IMR-90 (cell line): ENCODE data around the gene HAAO. TPM values are rescaled to one million over a fixed set of nuclear protein-coding genes. Genes with fewer than 3 reads are reported as not detected.

Experiments used
- ATAC-seq: fragments of 200-7000 bp; cut with Tn5 transposase; 2 replicates; pipeline ENCODE4 v1.9.1; 2020; ENCODE audit warnings: low read depth, mild to moderate bottlenecking, moderate library complexity
- BruUV-seq: library from RNA; stranded (reverse); fragments of 400-500 nt; replicated peaks from 2 replicates; lab custom pipeline; 2021; lab: Mats Ljungman, UMichigan
- CTCF ChIA-PET: fragments of 300-600 bp; formaldehyde crosslinking; extraction: SDS; loops from one replicate; lab custom pipeline; 2021; ENCODE audit warnings: antibody characterized with exemption; lab: Yijun Ruan, JAX
- POLR2A ChIA-PET: fragments of 300-600 bp; sonication (Branson Sonifier 250); formaldehyde crosslinking; loops from one replicate; lab custom pipeline; 2022; ENCODE audit warnings: antibody characterized with exemption; ENCODE audit not compliant: unreplicated experiment; lab: Charles Lee
- DNase-seq: peaks from one replicate; pipeline ENCODE4 v3.0.0; 2013
- H2AFZ ChIP-seq: replicated peaks from 2 replicates; pipeline ENCODE3; 2013; ENCODE audit warnings: low read length, mild to moderate bottlenecking; ENCODE audit not compliant: poor library complexity
- H2AK5ac ChIP-seq: 2 replicates; pipeline ENCODE4 v1.6.1; 2013; ENCODE audit warnings: low read depth, low read length, inconsistent platforms
- H2AK9ac ChIP-seq: replicated peaks from 2 replicates; pipeline ENCODE3; 2013; ENCODE audit warnings: mild to moderate bottlenecking, low read depth, low read length, moderate library complexity; ENCODE audit not compliant: poor library complexity
- H2BK120ac ChIP-seq: 2 replicates; pipeline ENCODE4 v1.6.1; 2013; ENCODE audit warnings: low read depth, low read length, inconsistent platforms
- H2BK15ac ChIP-seq: 3 replicates; pipeline ENCODE4 v1.6.1; 2013; ENCODE audit warnings: low read depth, low read length, inconsistent platforms
- H2BK20ac ChIP-seq: 2 replicates; pipeline ENCODE4 v1.6.1; 2013; ENCODE audit warnings: low read depth, mild to moderate bottlenecking, inconsistent platforms, low read length, moderate library complexity
- H2BK5ac ChIP-seq: 2 replicates; pipeline ENCODE4 v1.6.1; 2013; ENCODE audit warnings: mild to moderate bottlenecking, low read depth, low read length, inconsistent platforms; ENCODE audit not compliant: poor library complexity, severe bottlenecking
- H3K14ac ChIP-seq: replicated peaks from 2 replicates; pipeline ENCODE4 v1.6.1; 2013; ENCODE audit warnings: low read depth, low read length, inconsistent platforms
- H3K18ac ChIP-seq: 2 replicates; pipeline ENCODE4 v1.6.1; 2013; ENCODE audit warnings: low read depth, low read length, control low read depth
- H3K23ac ChIP-seq: 2 replicates; pipeline ENCODE4 v1.6.1; 2013; ENCODE audit warnings: low read depth, low read length, inconsistent platforms
- H3K27ac ChIP-seq: 2 replicates; pipeline ENCODE4 v1.5.1; 2013; ENCODE audit warnings: mild to moderate bottlenecking, control low read depth, low read length; ENCODE audit not compliant: insufficient read depth
- H3K27me3 ChIP-seq: 2 replicates; pipeline ENCODE4 v1.6.1; 2013; ENCODE audit warnings: low read length; ENCODE audit not compliant: control insufficient read depth, insufficient read depth
- H3K36me3 ChIP-seq: 2 replicates; pipeline ENCODE4 v1.6.1; 2013; ENCODE audit warnings: low read length, mixed read lengths; ENCODE audit not compliant: control insufficient read depth, insufficient read depth
- H3K4ac ChIP-seq: 2 replicates; pipeline ENCODE4 v1.6.1; 2013; ENCODE audit warnings: low read depth, low read length, inconsistent platforms
- H3K4me1 ChIP-seq: 2 replicates; pipeline ENCODE4 v1.6.1; 2013; ENCODE audit warnings: low read length, mixed read lengths; ENCODE audit not compliant: control insufficient read depth, insufficient read depth
- H3K4me2 ChIP-seq: 2 replicates; pipeline ENCODE4 v1.6.1; 2013; ENCODE audit warnings: low read depth, mild to moderate bottlenecking, control low read depth, low read length, moderate library complexity
- H3K4me3 ChIP-seq: 2 replicates; pipeline ENCODE4 v1.5.1; 2013; ENCODE audit warnings: low read depth, mild to moderate bottlenecking, control low read depth, low read length, moderate library complexity; ENCODE audit not compliant: insufficient read depth
- H3K56ac ChIP-seq: 2 replicates; pipeline ENCODE4 v1.6.1; 2013; ENCODE audit warnings: low read length, inconsistent platforms; ENCODE audit not compliant: insufficient read depth; ENCODE audit errors: extremely low read depth
- H3K79me1 ChIP-seq, 2 experiments: 2 replicates each; pipeline ENCODE4 v1.6.1; 2013; ENCODE audit warnings: low read length in 2 of 2, inconsistent platforms in 1 of 2, low read depth in 1 of 2
- H3K9ac ChIP-seq: 2 replicates; pipeline ENCODE4 v1.6.1; 2013; ENCODE audit warnings: low read depth, low read length, control low read depth
- H3K9me1 ChIP-seq: 2 replicates; pipeline ENCODE4 v1.6.1; 2013; ENCODE audit warnings: low read length, inconsistent platforms; ENCODE audit not compliant: insufficient read depth
- H3K9me3 ChIP-seq: 2 replicates; pipeline ENCODE4 v1.6.1; 2013; ENCODE audit warnings: low read length; ENCODE audit not compliant: control insufficient read depth, insufficient read depth
- H4K20me1 ChIP-seq: 2 replicates; pipeline ENCODE4 v1.6.1; 2013; ENCODE audit warnings: low read length, inconsistent platforms; ENCODE audit not compliant: insufficient read depth
- H4K5ac ChIP-seq: 2 replicates; pipeline ENCODE4 v1.6.1; 2013; ENCODE audit warnings: mild to moderate bottlenecking, low read depth, low read length, control low read depth
- H4K8ac ChIP-seq, 2 experiments: 2 replicates each; pipeline ENCODE4 v1.6.1; 2013; ENCODE audit warnings: low read depth in 2 of 2, low read length in 2 of 2, control low read depth in 1 of 2, inconsistent platforms in 1 of 2
- H4K91ac ChIP-seq: 2 replicates; pipeline ENCODE4 v1.6.1; 2013; ENCODE audit warnings: low read depth, low read length, inconsistent platforms; ENCODE audit not compliant: insufficient read depth
- CEBPB ChIP-seq: IDR thresholded peaks from 2 replicates; pipeline ENCODE4 v1.6.1; 2012; ENCODE audit warnings: low read depth, low read length, improper control_type of control experiment
- CHD1 ChIP-seq: IDR thresholded peaks from 2 replicates; pipeline ENCODE4 v1.6.1; 2012; ENCODE audit warnings: low read depth, low read length, improper control_type of control experiment
- CTCF ChIP-seq: conservative IDR thresholded peaks from 2 replicates; pipeline ENCODE4 v1.5.1; 2012; ENCODE audit warnings: mild to moderate bottlenecking, low read depth, low read length, improper control_type of control experiment
- ELK1 ChIP-seq: fragments of 150-350 bp; IDR thresholded peaks from 2 replicates; pipeline ENCODE4 v1.6.1; 2016; ENCODE audit warnings: low read depth, mild to moderate bottlenecking, low read length, moderate library complexity, borderline replicate concordance
- FOS ChIP-seq: fragments of 150-350 bp; IDR thresholded peaks from 2 replicates; pipeline ENCODE4 v1.6.1; 2016; ENCODE audit warnings: low read depth, low read length
- MAFK ChIP-seq: IDR thresholded peaks from 2 replicates; pipeline ENCODE4 v1.6.1; 2012; ENCODE audit warnings: low read depth, low read length, improper control_type of control experiment
- NFE2L2 ChIP-seq: fragments of 150-350 bp; IDR thresholded peaks from 2 replicates; pipeline ENCODE4 v1.6.1; 2016; ENCODE audit warnings: low read depth, mild to moderate bottlenecking, low read length
- POLR2A ChIP-seq: IDR thresholded peaks from 2 replicates; pipeline ENCODE4 v1.6.1; 2012; ENCODE audit warnings: mild to moderate bottlenecking, low read depth, low read length
- RAD21 ChIP-seq: IDR thresholded peaks from 2 replicates; pipeline ENCODE4 v1.6.1; 2012; ENCODE audit warnings: low read length, improper control_type of control experiment
- RCOR1 ChIP-seq: IDR thresholded peaks from 2 replicates; pipeline ENCODE4 v1.6.1; 2012; ENCODE audit warnings: mild to moderate bottlenecking, low read length, improper control_type of control experiment; ENCODE audit not compliant: insufficient replicate concordance
- RFX5 ChIP-seq: IDR thresholded peaks from 2 replicates; pipeline ENCODE4 v1.8.0; 2012; ENCODE audit warnings: low read depth, mild to moderate bottlenecking, low read length, moderate library complexity
- SMC3 ChIP-seq: fragments of 150-350 bp; IDR thresholded peaks from 2 replicates; pipeline ENCODE4 v1.6.1; 2016; ENCODE audit warnings: low read depth, mild to moderate bottlenecking, antibody characterized with exemption, low read length, moderate library complexity
- USF2 ChIP-seq: fragments of 150-350 bp; IDR thresholded peaks from 2 replicates; pipeline ENCODE4 v1.6.1; 2017; ENCODE audit warnings: mild to moderate bottlenecking, antibody characterized with exemption, low read length, low read depth
- WGBS, 2 experiments: methylation state at CpG; one replicate each; pipeline versions ENCODE4 v1.1.5 to v1.1.7; 2013; ENCODE audit warnings: missing lambda C conversion rate in 2 of 2; ENCODE audit not compliant: insufficient read length in 1 of 2; ENCODE audit errors: extremely low coverage in 2 of 2; 5-methylcytosine and 5-hydroxymethylcytosine counted together
- dilution Hi-C: fragments of 300-500 bp; cut with HindIII; formaldehyde crosslinking; loops from one replicate; pipeline ENCODE4 v1.14.3; 2018; ENCODE audit warnings: low sequenced_read_pairs; ENCODE audit not compliant: unreplicated experiment
- in situ Hi-C: fragments of 300-500 bp; cut with MboI; formaldehyde crosslinking; loops from 3 replicates; pipeline ENCODE4 v1.14.3; 2019; ENCODE audit warnings: low sequenced_read_pairs, inconsistent platforms, mixed read lengths
- intact Hi-C: fragments of 100-400 bp; cut with micrococcal nuclease; formaldehyde crosslinking; loops from 2 replicates; pipeline ENCODE4 v1.10.0; 2022
- polyA plus RNA-seq, 3 experiments: library from polyadenylated mRNA; depleted of rRNA; stranded (reverse); fragments of >200 nt; gene quantifications; 2 replicates each; pipeline ENCODE4 v1.2.3, GENCODE V29; 2012; ENCODE audit warnings: low replicate concordance in 1 of 3
- total RNA-seq: library from RNA; depleted of rRNA; stranded (reverse); fragments of >200 nt; gene quantifications from 2 replicates; pipeline ENCODE4 v1.2.3, GENCODE V29; 2012

The HAAO gene
- total and polyA plus RNA-seq, 2 of the 4 experiments (the other 2 are of a cell fraction) = 0.05 to 0.18 TPM

GRCh38 chr2:42827647-42828486 lies 35.5 kb upstream of the HAAO start:
- H2BK15ac ChIP-seq = no peak overlapping the region; the same call in 2 of the 3 replicates
- H4K5ac ChIP-seq = no peak overlapping the region; the same call in 1 of the 2 replicates
- dilution Hi-C loops = no loop called here
- peaks cover 2% of the 10 kb centered on the region; the same call in 1 of the 2 replicates for H3K4me1 ChIP-seq
- H4K20me1 ChIP-seq = 0 out of 2 replicates have a peak, but pooled peaks cover 3% of the 10 kb centered on the region
- intact Hi-C loops = loop anchor here (1.0 to 10.0 kb wide), 7 partner anchors 31 to 749 kb away; partner anchors contain the start of gene KCNG3
- no peak overlapping the region for H3K56ac ChIP-seq
- H3K9me3 ChIP-seq = no peaks in the 10 kb centered on the region
- 0 out of 2 replicates have a peak overlapping the region, but pooled peaks have one; percentile 59 for H3K14ac ChIP-seq
- BruUV-seq = no TSS peak
- no peak overlapping the region for H3K27ac ChIP-seq
- H2BK120ac ChIP-seq = peak overlapping the region; percentile 85
- H2AK9ac ChIP-seq = peak overlapping the region; percentile 55
- 38% methylated on average over 20 of the region's 47 CpGs; no CpG with 5 or more reads in 1 of the 2 experiments for WGBS, 2 experiments
- no peak overlapping the region for H3K23ac ChIP-seq
- H3K27me3 ChIP-seq = peaks cover 4% of the 10 kb centered on the region
- DNase-seq (peak; percentile 74), ATAC-seq (peak; percentile 94)
- H4K91ac ChIP-seq = peak overlapping the region; percentile 75
- H3K4me2 ChIP-seq = peak overlapping the region; percentile 87
- peak overlapping the region; percentile 72; the same call in 1 of the 2 replicates for H2BK20ac ChIP-seq
- H3K9me1 ChIP-seq = peaks cover 6% of the 10 kb centered on the region; the same call in 1 of the 2 replicates
- peak overlapping the region; percentile 75; the same call in 1 of the 2 replicates for H3K4ac ChIP-seq
- peak overlapping the region; percentile 1; the same call in 1 of the 2 replicates for H2AK5ac ChIP-seq
- TF ChIP-seq MAFK = no peak
- no peak for TF ChIP-seq RFX5
- no peak for TF ChIP-seq CHD1
- TF ChIP-seq CTCF = peak; percentile 94
- peak; percentile 95 for TF ChIP-seq RAD21
- no peak for TF ChIP-seq FOS
- TF ChIP-seq CEBPB = no peak
- TF ChIP-seq NFE2L2 = no peak
- TF ChIP-seq SMC3 = peak; percentile 84
- no peak for TF ChIP-seq USF2
- TF ChIP-seq ELK1 = no peak
- TF ChIP-seq RCOR1 = no peak
- 0 out of 2 replicates have a peak, but pooled peaks have one; percentile 38 for TF ChIP-seq POLR2A
- no peaks in the 10 kb centered on the region for H3K79me1 ChIP-seq
- peak overlapping the region; percentile 89 for H2AFZ ChIP-seq
- ChIA-PET CTCF (interaction anchor here (0.7 to 1.7 kb wide), 4 partner anchors 11 to 749 kb away, joined by 3 to 4 read pairs (median 4); no protein-coding TSS in a partner anchor), POLR2A (no interaction called here)
- H3K36me3 ChIP-seq = no peaks in the 10 kb centered on the region
- H3K18ac ChIP-seq = no peak overlapping the region; the same call in 1 of the 2 replicates
- no peak overlapping the region for H3K4me3 ChIP-seq
- H4K8ac ChIP-seq = peak overlapping the region in 1 of 2 experiments; percentile 50; a peak in 1 of 4 replicates
- H2BK5ac ChIP-seq = no peak overlapping the region
- in situ Hi-C loops = loop anchor here (25.0 kb wide), 1 partner anchor 734 kb away; no protein-coding TSS in a partner anchor
- H3K9ac ChIP-seq = peak overlapping the region; percentile 15; the same call in 1 of the 2 replicates
